K562 (cell line): Measurements from ENCODE around the gene ONECUT1. TPM values are rescaled to one million over a fixed set of nuclear protein-coding genes. Genes with fewer than 3 reads are reported as not detected.

Experiments
- ATAC-seq: fragments of 200-7000 bp; cut with Tn5 transposase; 3 replicates; pipeline ENCODE4 v1.9.1; 2020; ENCODE audit warnings: moderate library complexity
- BruUV-seq: library from RNA; stranded (reverse); fragments of 400-500 nt; replicated peaks from 2 replicates; lab custom pipeline; 2021; lab: Mats Ljungman, UMichigan
- CTCF ChIA-PET: fragments of 300-600 bp; formaldehyde crosslinking; extraction: SDS; loops from one replicate; lab custom pipeline; 2021; ENCODE audit warnings: low intra/inter-chr PET ratio; lab: Yijun Ruan, JAX
- POLR2A ChIA-PET: fragments of 300-600, 350-650 bp; sonication (Branson Sonifier 250); formaldehyde crosslinking; extraction: SDS; loops from one replicate; lab custom pipeline; 2021; ENCODE audit warnings: antibody characterized with exemption, inconsistent platforms; lab: Yijun Ruan, JAX
- DNase-seq, 4 experiments: peaks; one replicate each; pipeline versions ENCODE4 v3.0.0 to v3.0.0-alpha.2; 2011 to 2018; ENCODE audit warnings: low spot score in 3 of 4, mixed read lengths in 3 of 4; ENCODE audit errors: extremely low read depth in 1 of 4
- FAIRE-seq: peaks from 2 replicates; lab custom pipeline; 2011; peaks lifted over from hg19 to GRCh38; lab: Jason Lieb, UNC
- H2AFZ ChIP-seq: 2 replicates; pipeline ENCODE4 v1.6.0; 2011; ENCODE audit warnings: low read depth, low read length, control low read depth, inconsistent platforms
- H3K27ac ChIP-seq: fragments of 200-600 bp; 3 replicates; pipeline ENCODE4 v1.8.0; 2011; ENCODE audit warnings: low read depth, mild to moderate bottlenecking, control low read depth, inconsistent platforms, low read length, moderate library complexity, mixed read lengths; ENCODE audit errors: extremely low read depth
- H3K27me3 ChIP-seq, 2 experiments: fragments of 300-600 bp in 1 of 2; 2 replicates in 1 of 2; 3 replicates in 1 of 2; pipeline versions ENCODE4 v1.6.0 to v1.8.0; 2011; ENCODE audit warnings: inconsistent platforms in 2 of 2, low read length in 2 of 2, mild to moderate bottlenecking in 1 of 2, mixed read lengths in 1 of 2, moderate library complexity in 1 of 2; ENCODE audit not compliant: control insufficient read depth in 2 of 2, insufficient read depth in 2 of 2
- H3K36me3 ChIP-seq: fragments of 300-600 bp; 3 replicates; pipeline ENCODE4 v1.8.0; 2011; ENCODE audit warnings: mild to moderate bottlenecking, low read length, inconsistent platforms; ENCODE audit not compliant: control insufficient read depth, insufficient read depth
- H3K4me1 ChIP-seq, 2 experiments: fragments of 200-600 bp in 1 of 2; replicated peaks in 1 of 2; 2 replicates in 1 of 2; 3 replicates in 1 of 2; pipeline versions ENCODE4 v1.5.1 to v1.8.0; 2011; ENCODE audit warnings: inconsistent platforms in 2 of 2, low read length in 2 of 2, mild to moderate bottlenecking in 1 of 2, mixed read lengths in 1 of 2, moderate library complexity in 1 of 2; ENCODE audit not compliant: control insufficient read depth in 2 of 2, insufficient read depth in 2 of 2
- H3K4me2 ChIP-seq: 2 replicates; pipeline ENCODE4 v1.6.1; 2011; ENCODE audit warnings: low read length, control low read depth, inconsistent platforms, mixed read lengths; ENCODE audit not compliant: insufficient read depth
- H3K4me3 ChIP-seq: fragments of 200-600 bp; sonication (generic), shearing (Covaris generic); 2 replicates; pipeline ENCODE4 v1.5.1; 2016; ENCODE audit warnings: control low read depth, inconsistent platforms
- H3K79me2 ChIP-seq: fragments of 200-600 bp; 3 replicates; pipeline ENCODE4 v1.8.0; 2011; ENCODE audit warnings: low read length, inconsistent platforms; ENCODE audit not compliant: control insufficient read depth, insufficient read depth
- H3K9ac ChIP-seq, 2 experiments: 2 replicates each; pipeline versions ENCODE4 v1.6.0 to v1.6.1; 2011; ENCODE audit warnings: low read depth in 2 of 2, low read length in 2 of 2, control low read depth in 1 of 2, inconsistent platforms in 1 of 2, mild to moderate bottlenecking in 1 of 2, mixed read lengths in 1 of 2; ENCODE audit not compliant: insufficient read depth in 1 of 2
- H3K9me1 ChIP-seq: one replicate; pipeline ENCODE4 v1.6.0; 2011; ENCODE audit warnings: inconsistent platforms, mild to moderate bottlenecking, low read length, moderate library complexity; ENCODE audit not compliant: control insufficient read depth, insufficient read depth
- H3K9me3 ChIP-seq: replicated peaks from 2 replicates; pipeline ENCODE4 v1.5.1; 2011; ENCODE audit warnings: low read depth, low read length, inconsistent platforms; ENCODE audit not compliant: control insufficient read depth, insufficient read depth
- H4K20me1 ChIP-seq: replicated peaks from 2 replicates; pipeline ENCODE4 v1.6.1; 2011; ENCODE audit warnings: low read length, inconsistent platforms, mixed read lengths; ENCODE audit not compliant: control insufficient read depth, insufficient read depth
- ARHGAP35 ChIP-seq: fragments of 450-650 bp; IDR thresholded peaks from 2 replicates; pipeline ENCODE4 v1.6.1; 2018; ENCODE audit not compliant: partially characterized antibody
- ATF3 ChIP-seq, 2 experiments: fragments of 450-650 bp in 1 of 2; sonication (generic) in 1 of 2; formaldehyde crosslinking in 1 of 2; IDR thresholded peaks in 1 of 2; conservative IDR thresholded peaks in 1 of 2; 2 replicates each; pipeline versions ENCODE4 v1.6.1 to v1.8.1; 2016 to 2023; ENCODE audit warnings: mild to moderate bottlenecking in 2 of 2, moderate library complexity in 2 of 2, inconsistent platforms in 1 of 2, missing genetic modification reagents in 1 of 2
- C11orf30 ChIP-seq: fragments of 450-650 bp; IDR thresholded peaks from 2 replicates; pipeline ENCODE4 v1.6.1; 2016; ENCODE audit warnings: low read depth, mild to moderate bottlenecking
- EWSR1 ChIP-seq: fragments of 450-650 bp; IDR thresholded peaks from 2 replicates; pipeline ENCODE4 v1.6.1; 2018; ENCODE audit warnings: borderline replicate concordance, mild to moderate bottlenecking, low read depth, moderate library complexity; ENCODE audit not compliant: partially characterized antibody
- GTF2F1 ChIP-seq: IDR thresholded peaks from 2 replicates; pipeline ENCODE4 v1.6.1; 2011; ENCODE audit warnings: low read depth, low read length, improper control_type of control experiment
- HDAC2 ChIP-seq: fragments of 450-650 bp; IDR thresholded peaks from 2 replicates; pipeline ENCODE4 v1.6.1; 2016; ENCODE audit warnings: mild to moderate bottlenecking
- HEY1 ChIP-seq: fragments of 250-450 bp; sonication (Bioruptor Pico); IDR thresholded peaks from 2 replicates; pipeline ENCODE4 v1.5.0; 2020; ENCODE audit warnings: mild to moderate bottlenecking, moderate library complexity, borderline replicate concordance
- HNRNPUL1 ChIP-seq: fragments of 200-400 bp; formaldehyde crosslinking; IDR thresholded peaks from 2 replicates; pipeline ENCODE4 v1.6.1; 2017; ENCODE audit warnings: low read length
- MTA3 ChIP-seq: fragments of 450-650 bp; formaldehyde crosslinking; IDR thresholded peaks from 2 replicates; pipeline ENCODE4 v1.6.1; 2017; ENCODE audit warnings: mild to moderate bottlenecking, borderline replicate concordance
- NUFIP1 ChIP-seq: fragments of 450-650 bp; IDR thresholded peaks from 2 replicates; pipeline ENCODE4 v1.6.1; 2018; ENCODE audit not compliant: partially characterized antibody
- POLR2B ChIP-seq: fragments of 450-650 bp; IDR thresholded peaks from 2 replicates; pipeline ENCODE4 v1.6.1; 2018; ENCODE audit warnings: low read depth; ENCODE audit not compliant: partially characterized antibody
- RAD21 ChIP-seq, 2 experiments: fragments of 250-450 bp in 1 of 2; fragments of 450-650 bp in 1 of 2; sonication (Bioruptor Pico) in 1 of 2; formaldehyde crosslinking in 1 of 2; IDR thresholded peaks in 1 of 2; conservative IDR thresholded peaks in 1 of 2; 2 replicates each; pipeline versions ENCODE4 v1.4.0 to v1.8.0; 2020 to 2022; ENCODE audit warnings: mild to moderate bottlenecking in 2 of 2, moderate library complexity in 1 of 2
- SETDB1 ChIP-seq: IDR thresholded peaks from one replicate; pipeline ENCODE4 v1.6.1; 2012; ENCODE audit warnings: low read length, control low read depth, inconsistent platforms
- SRF ChIP-seq, 2 experiments: fragments of 250-450, 450-650 bp in 1 of 2; sonication (Bioruptor Pico) in 1 of 2; sonication (generic) in 1 of 2; formaldehyde crosslinking; IDR thresholded peaks; 2 replicates each; pipeline versions ENCODE4 v1.5.0 to v1.5.1; 2020 to 2022; ENCODE audit warnings: mild to moderate bottlenecking in 1 of 2, missing genetic modification reagents in 1 of 2
- ZNF175 ChIP-seq: fragments of 200-800 bp; sonication (Bioruptor generic); IDR thresholded peaks from 2 replicates; pipeline ENCODE4 v1.6.1; 2016; ENCODE audit warnings: low read depth, mild to moderate bottlenecking, missing genetic modification characterization, missing compliant biosample characterization
- WGBS: fragments of 100-300 bp; shearing (Covaris generic); methylation state at CpG from one replicate; pipeline ENCODE4 v1.1.6; 2016; ENCODE audit warnings: low coverage, mixed read lengths; ENCODE audit not compliant: insufficient coverage; ENCODE audit errors: missing lambda C conversion rate; 5-methylcytosine and 5-hydroxymethylcytosine counted together
- in situ Hi-C: fragments of 300-500 bp; cut with MboI; formaldehyde crosslinking; loops from 4 replicates; pipeline ENCODE4 v1.15.0; 2018; ENCODE audit warnings: inconsistent platforms, mixed read lengths
- intact Hi-C: fragments of 100-400 bp; cut with micrococcal nuclease; formaldehyde crosslinking; loops from 2 replicates; pipeline ENCODE4 v1.14.2; 2022
- polyA plus RNA-seq, 8 experiments: library from polyadenylated mRNA; depleted of rRNA in 4 of 8; stranded (reverse) in 5 of 8; unstranded in 3 of 8; fragments of >200 nt; fragmentation: Nextera tagmentation in 2 of 8; fragmentation: Illumina TruSeq in 1 of 8; extraction: Ambion mirVana in 2 of 8; extraction: Trizol in 1 of 8; gene quantifications; 2 replicates each; pipeline versions ENCODE4 v1.2.1 to v1.2.3, GENCODE V29; 2011 to 2014; ENCODE audit warnings: inconsistent platforms in 1 of 8, missing spikeins in 1 of 8
- total RNA-seq, 7 experiments: library from RNA; depleted of rRNA in 6 of 7; stranded (reverse); fragments of >200 nt in 6 of 7; fragmentation: Illumina TruSeq in 2 of 7; extraction: Trizol in 2 of 7; gene quantifications; 2 replicates each; pipeline versions ENCODE4 v1.2.1 to v1.2.3, GENCODE V29; 2011 to 2021; ENCODE audit warnings: low replicate concordance in 1 of 7
- TF ChIP-seq, protein P1 (sequence below): fragments of 450-650 bp; IDR thresholded peaks from 2 replicates; pipeline ENCODE4 v1.6.1; 2017; ENCODE audit warnings: antibody characterized with exemption, mild to moderate bottlenecking

Gene ONECUT1
- total and polyA plus RNA-seq, 9 of the 15 experiments (the other 6 are each of a cell fraction or from before 2014, with no cell fraction given): not detected

GRCh38 chr15:52796228-52796521 is 6.0 kb upstream of the ONECUT1 start (continued):
- TF ChIP-seq GTF2F1 (no peak), ZNF175 (CRISPR knock-in tag) (no peak), HNRNPUL1 (no peak), HEY1 (CRISPR knock-in tag) (no peak), RAD21 (CRISPR knock-in tag; conservative IDR thresholded peaks at IDR 0.05 in 1 of 2, IDR thresholded peaks at IDR 0.05 in 1 of 2) (no peak), POLR2B (no peak)

DNA sequence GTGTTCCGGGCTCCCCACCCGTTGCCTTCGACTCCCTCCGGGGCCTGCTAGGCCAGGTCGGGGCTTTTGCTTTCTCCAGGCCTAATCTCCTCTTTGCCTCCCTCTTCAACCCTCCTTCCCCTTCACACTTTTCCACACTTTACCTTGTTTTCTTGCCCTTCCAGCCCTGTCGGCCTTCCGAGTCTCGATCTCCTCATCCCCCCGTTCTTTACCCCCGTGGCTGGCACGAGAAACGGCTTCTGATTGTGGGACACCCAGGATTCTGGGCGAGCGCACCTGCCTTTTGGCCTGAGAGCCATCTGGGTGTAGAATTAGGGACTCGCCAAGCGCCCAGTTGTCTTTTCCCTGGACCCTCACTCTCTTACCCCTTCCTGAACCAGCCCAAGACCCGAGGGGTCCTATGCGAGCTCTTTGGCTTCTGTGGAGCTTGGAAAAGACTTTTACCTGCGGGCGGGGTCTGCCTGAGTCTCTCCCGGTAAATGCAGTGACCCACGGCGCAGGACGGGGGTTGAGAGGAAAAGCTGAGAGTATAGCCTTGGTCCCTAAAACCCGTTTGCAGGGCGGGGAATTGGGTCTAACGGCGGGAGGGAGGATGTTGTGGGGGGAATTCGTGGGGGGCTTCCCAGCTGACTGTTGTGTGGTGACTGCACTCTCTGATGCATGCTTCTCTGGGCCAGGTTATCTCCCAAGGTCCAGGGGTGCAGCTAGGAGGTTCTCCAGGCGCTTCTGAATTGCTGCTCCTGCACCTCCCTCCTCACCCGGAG is 5.5 kb upstream of the ONECUT1 start:
- H3K79me2 ChIP-seq: no peaks in the 10 kb centered on the region
- FAIRE-seq (no peak), DNase-seq (no peak), ATAC-seq (no peak)
- 2% methylated on average over 30 of the region's 31 CpGs for WGBS
- H3K9me1 ChIP-seq: no peaks in the 10 kb centered on the region
- H2AFZ ChIP-seq: no peak overlapping the region
- no peak overlapping the region for H3K4me2 ChIP-seq
- in situ Hi-C loops: no loop called here
- ChIA-PET POLR2A (interaction anchor here (0.7 kb wide), 1 partner anchor 36 kb away, joined by 4 read pairs; no protein-coding TSS in a partner anchor), CTCF (no interaction called here)
- no peaks in the 10 kb centered on the region for H3K9me3 ChIP-seq
- H3K4me3 ChIP-seq: no peak overlapping the region
- no peak overlapping the region for H3K9ac ChIP-seq
- intact Hi-C loops: no loop called here
- H3K4me1 ChIP-seq: peaks cover 0 to 10% of the 10 kb centered on the region in 2 experiments; a peak in 2 of 5 replicates
- H3K27me3 ChIP-seq: peaks cover 23 to 67% of the 10 kb centered on the region in 2 experiments; a peak in 3 of 5 replicates
- H4K20me1 ChIP-seq: 0 out of 2 replicates have a peak, but pooled peaks cover 3% of the 10 kb centered on the region
- BruUV-seq: no TSS peak
- no peaks in the 10 kb centered on the region for H3K36me3 ChIP-seq
- no peak overlapping the region for H3K27ac ChIP-seq
- TF ChIP-seq C11orf30 (no peak), MTA3 (no peak), NUFIP1 (no peak), ATF3 (IDR thresholded peaks at IDR 0.05) (no peak), ATF3 (CRISPR knock-in tag; conservative IDR thresholded peaks at IDR 0.05) (no peak), EWSR1 (no peak), HDAC2 (no peak), SETDB1 (no peak), SRF (CRISPR knock-in tag; IDR thresholded peaks at IDR 0.05) (no peak), ARHGAP35 (no peak)
- TF ChIP-seq, protein P1, sequence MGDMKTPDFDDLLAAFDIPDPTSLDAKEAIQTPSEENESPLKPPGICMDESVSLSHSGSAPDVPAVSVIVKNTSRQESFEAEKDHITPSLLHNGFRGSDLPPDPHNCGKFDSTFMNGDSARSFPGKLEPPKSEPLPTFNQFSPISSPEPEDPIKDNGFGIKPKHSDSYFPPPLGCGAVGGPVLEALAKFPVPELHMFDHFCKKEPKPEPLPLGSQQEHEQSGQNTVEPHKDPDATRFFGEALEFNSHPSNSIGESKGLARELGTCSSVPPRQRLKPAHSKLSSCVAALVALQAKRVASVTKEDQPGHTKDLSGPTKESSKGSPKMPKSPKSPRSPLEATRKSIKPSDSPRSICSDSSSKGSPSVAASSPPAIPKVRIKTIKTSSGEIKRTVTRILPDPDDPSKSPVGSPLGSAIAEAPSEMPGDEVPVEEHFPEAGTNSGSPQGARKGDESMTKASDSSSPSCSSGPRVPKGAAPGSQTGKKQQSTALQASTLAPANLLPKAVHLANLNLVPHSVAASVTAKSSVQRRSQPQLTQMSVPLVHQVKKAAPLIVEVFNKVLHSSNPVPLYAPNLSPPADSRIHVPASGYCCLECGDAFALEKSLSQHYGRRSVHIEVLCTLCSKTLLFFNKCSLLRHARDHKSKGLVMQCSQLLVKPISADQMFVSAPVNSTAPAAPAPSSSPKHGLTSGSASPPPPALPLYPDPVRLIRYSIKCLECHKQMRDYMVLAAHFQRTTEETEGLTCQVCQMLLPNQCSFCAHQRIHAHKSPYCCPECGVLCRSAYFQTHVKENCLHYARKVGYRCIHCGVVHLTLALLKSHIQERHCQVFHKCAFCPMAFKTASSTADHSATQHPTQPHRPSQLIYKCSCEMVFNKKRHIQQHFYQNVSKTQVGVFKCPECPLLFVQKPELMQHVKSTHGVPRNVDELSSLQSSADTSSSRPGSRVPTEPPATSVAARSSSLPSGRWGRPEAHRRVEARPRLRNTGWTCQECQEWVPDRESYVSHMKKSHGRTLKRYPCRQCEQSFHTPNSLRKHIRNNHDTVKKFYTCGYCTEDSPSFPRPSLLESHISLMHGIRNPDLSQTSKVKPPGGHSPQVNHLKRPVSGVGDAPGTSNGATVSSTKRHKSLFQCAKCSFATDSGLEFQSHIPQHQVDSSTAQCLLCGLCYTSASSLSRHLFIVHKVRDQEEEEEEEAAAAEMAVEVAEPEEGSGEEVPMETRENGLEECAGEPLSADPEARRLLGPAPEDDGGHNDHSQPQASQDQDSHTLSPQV: no peak
